ENCODE results near the gene TRDN. TPM values are rescaled to one million over a fixed set of nuclear protein-coding genes. Genes with fewer than 3 reads are reported as not detected.

TRDN gene
- total RNA-seq, 1 experiment from 2014 or later = 10.4 TPM

DNA sequence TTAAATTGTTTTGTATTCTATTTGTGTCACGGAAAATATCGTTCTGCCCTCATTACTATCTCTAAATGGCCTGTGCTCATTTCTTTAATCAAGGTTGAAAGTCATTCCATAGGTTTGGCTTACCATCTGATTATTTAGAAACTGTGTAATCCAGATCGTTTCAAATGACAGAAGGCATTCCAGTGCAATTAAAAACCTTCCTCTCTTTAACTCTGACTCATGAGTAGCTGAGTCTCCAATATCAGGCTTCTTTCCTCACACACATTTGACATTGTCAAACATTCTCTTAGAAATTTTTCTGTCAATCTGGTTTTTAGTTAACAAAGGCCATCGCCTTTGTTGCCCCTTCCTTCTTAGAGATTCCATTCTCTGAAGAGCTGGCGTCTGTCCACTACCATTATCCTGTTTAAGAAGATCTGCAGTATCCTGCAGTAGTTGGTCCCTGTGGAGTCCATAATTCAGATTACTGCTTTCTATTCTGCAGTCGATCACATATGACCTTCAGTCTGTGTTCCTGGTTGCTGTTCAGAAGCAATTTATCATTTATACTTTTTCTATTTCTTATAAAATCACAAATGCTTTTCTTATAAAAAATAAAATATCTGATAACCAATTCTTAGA, 3.9 kb upstream of the TRDN start:
- Histone ChIP-seq H4K8ac (replicated peaks; ENCODE audit: insufficient read length, low read depth, low read length) (no peak overlapping the region), H3K79me2 (ENCODE audit: insufficient read depth, low read length) (no peaks in the 10 kb centered on the region), H3K9me3 (ENCODE audit: control insufficient read depth, low read depth, low read length) (no peaks in the 10 kb centered on the region), H3K79me1 (ENCODE audit: insufficient read depth, low read depth, low read length, poor library complexity, severe bottlenecking) (no peaks in the 10 kb centered on the region), H2BK20ac (ENCODE audit: low read depth, low read length, poor library complexity, severe bottlenecking) (no peak overlapping the region), H3K4me2 (ENCODE audit: insufficient read depth, insufficient read length, low read length) (no peak overlapping the region), H3K27ac (ENCODE audit: insufficient read length, low read depth, low read length) (no peak overlapping the region), H3K4ac (ENCODE audit: low read depth, low read length) (no peak overlapping the region), H3K23me2 (ENCODE audit: insufficient read length, low read depth, low read length, poor library complexity, severe bottlenecking) (no peaks in the 10 kb centered on the region), H3K4me1 (ENCODE audit: insufficient read depth, low read length) (no peaks in the 10 kb centered on the region; the same call in 1 of the 2 replicates), H2BK5ac (ENCODE audit: insufficient read length, low read length) (no peak overlapping the region), H3T11ph (ENCODE audit: low read length) (no peak overlapping the region), H2AFZ (ENCODE audit: low read length) (no peak overlapping the region), H2BK15ac (ENCODE audit: low read depth, low read length) (no peak overlapping the region), H3K56ac (ENCODE audit: insufficient read length, low read depth, low read length) (no peak overlapping the region), H4K91ac (ENCODE audit: insufficient read length, low read depth, low read length) (no peak overlapping the region), H2BK12ac (ENCODE audit: insufficient read length, low read depth, low read length) (no peak overlapping the region), H3K9ac (ENCODE audit: extremely low read depth, insufficient read length, low read length) (no peak overlapping the region), H3K23ac (ENCODE audit: insufficient read length, low read depth, low read length) (no peak overlapping the region), H4K5ac (ENCODE audit: insufficient read length, low read depth, low read length) (no peak overlapping the region), H3K14ac (ENCODE audit: insufficient read depth, low read length) (no peak overlapping the region), H3K27me3 (ENCODE audit: insufficient read depth, low read length) (no peaks in the 10 kb centered on the region), H3K18ac (ENCODE audit: insufficient read length, low read depth, low read length) (no peak overlapping the region), H2BK120ac (ENCODE audit: low read depth, low read length, poor library complexity, severe bottlenecking) (no peak overlapping the region), H4K20me1 (ENCODE audit: control insufficient read depth, insufficient read depth, insufficient read length) (no peaks in the 10 kb centered on the region), H2AK5ac (ENCODE audit: insufficient read length, low read length) (no peak overlapping the region)
- WGBS (ENCODE audit: extremely low coverage, insufficient read length, low lambda C conversion rate) = no CpG with 5 or more reads among the region's 6 CpGs
- TF ChIP-seq, protein P1, sequence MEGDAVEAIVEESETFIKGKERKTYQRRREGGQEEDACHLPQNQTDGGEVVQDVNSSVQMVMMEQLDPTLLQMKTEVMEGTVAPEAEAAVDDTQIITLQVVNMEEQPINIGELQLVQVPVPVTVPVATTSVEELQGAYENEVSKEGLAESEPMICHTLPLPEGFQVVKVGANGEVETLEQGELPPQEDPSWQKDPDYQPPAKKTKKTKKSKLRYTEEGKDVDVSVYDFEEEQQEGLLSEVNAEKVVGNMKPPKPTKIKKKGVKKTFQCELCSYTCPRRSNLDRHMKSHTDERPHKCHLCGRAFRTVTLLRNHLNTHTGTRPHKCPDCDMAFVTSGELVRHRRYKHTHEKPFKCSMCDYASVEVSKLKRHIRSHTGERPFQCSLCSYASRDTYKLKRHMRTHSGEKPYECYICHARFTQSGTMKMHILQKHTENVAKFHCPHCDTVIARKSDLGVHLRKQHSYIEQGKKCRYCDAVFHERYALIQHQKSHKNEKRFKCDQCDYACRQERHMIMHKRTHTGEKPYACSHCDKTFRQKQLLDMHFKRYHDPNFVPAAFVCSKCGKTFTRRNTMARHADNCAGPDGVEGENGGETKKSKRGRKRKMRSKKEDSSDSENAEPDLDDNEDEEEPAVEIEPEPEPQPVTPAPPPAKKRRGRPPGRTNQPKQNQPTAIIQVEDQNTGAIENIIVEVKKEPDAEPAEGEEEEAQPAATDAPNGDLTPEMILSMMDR (conservative IDR thresholded peaks at IDR 0.05) = no peak
- no peak overlapping the region; a peak in 2 of 7 replicates for H3K27ac Mint-ChIP-seq
- no peaks in the 10 kb centered on the region for H3K36me3 Mint-ChIP-seq (ENCODE audit: insufficient read depth in 1 of 3, low read depth in 3 of 3)
- no peaks in the 10 kb centered on the region for H3K9me3 Mint-ChIP-seq
- no peak for DNase-seq
- H3K27me3 Mint-ChIP-seq (ENCODE audit: low read depth) = no peaks in the 10 kb centered on the region; the same call in 1 of the 2 replicates
- peaks cover 14 to 16% of the 10 kb centered on the region in 2 experiments for H3K4me1 Mint-ChIP-seq
- H3K4me3 Mint-ChIP-seq = no peak overlapping the region
